ENCODE data around the gene FYB1. TPM values are rescaled to one million over a fixed set of nuclear protein-coding genes. Genes with fewer than 3 reads are reported as not detected.

Gene FYB1
- total and polyA plus RNA-seq, 2 experiments from 2014 or later: not detected

GRCh38 chr5:39121922-39122321, 97.4 kb downstream of the FYB1 start (continued):
- TF ChIP-seq STAT1 (IDR thresholded peaks at IDR 0.05; ENCODE audit: unreplicated experiment) (no peak), ZNF331 (CRISPR knock-in tag; IDR thresholded peaks at IDR 0.05; ENCODE audit: low read depth) (no peak), REST (IDR thresholded peaks at IDR 0.05; ENCODE audit: unreplicated experiment) (no peak), CREB1 (CRISPR knock-in tag; IDR thresholded peaks at IDR 0.05; ENCODE audit: low read depth) (no peak), ETS1 (IDR thresholded peaks at IDR 0.05) (no peak)

- no peaks in the 10 kb centered on the region for H3K9me2 ChIP-seq (ENCODE audit: insufficient read depth)
- H4K20me1 ChIP-seq (replicated peaks; ENCODE audit: insufficient read depth): no peaks in the 10 kb centered on the region
- H3K4me2 ChIP-seq: no peak overlapping the region
- no peaks in the 10 kb centered on the region for H3K4me1 Mint-ChIP-seq
- no peak overlapping the region for H3K27ac ChIP-seq (ENCODE audit: low read depth)
- no peak overlapping the region for H3K27ac Mint-ChIP-seq
- H3K4me3 ChIP-seq: no peak overlapping the region
- no peak overlapping the region for H3K4me3 Mint-ChIP-seq
- no peak for ATAC-seq
- no peaks in the 10 kb centered on the region for H3K9me3 Mint-ChIP-seq
- H3K79me2 ChIP-seq (replicated peaks; ENCODE audit: insufficient read depth): no peaks in the 10 kb centered on the region
- no peaks in the 10 kb centered on the region for H3F3A ChIP-seq (replicated peaks; ENCODE audit: low read depth)
- no peaks in the 10 kb centered on the region for H3K4me1 ChIP-seq (ENCODE audit: insufficient read depth)
- no peak overlapping the region for H2AFZ ChIP-seq
- H3K27me3 ChIP-seq (ENCODE audit: insufficient read depth): no peaks in the 10 kb centered on the region
- no peaks in the 10 kb centered on the region for H3K27me3 Mint-ChIP-seq (ENCODE audit: insufficient read depth, low read depth, poor library complexity)
- no peaks in the 10 kb centered on the region for H3K36me3 Mint-ChIP-seq (ENCODE audit: low read depth)
- no peaks in the 10 kb centered on the region for H3K36me3 ChIP-seq (ENCODE audit: insufficient read depth)
- DNase-seq (ENCODE audit: low spot score): no peak
- no peak for TF ChIP-seq JUNB (IDR thresholded peaks at IDR 0.05; ENCODE audit: unreplicated experiment)
- no peak for TF ChIP-seq REST (IDR thresholded peaks at IDR 0.05; ENCODE audit: unreplicated experiment)
- TF ChIP-seq POLR2AphosphoS5 (IDR thresholded peaks at IDR 0.05; ENCODE audit: low read depth): no peak
- TF ChIP-seq ZNF114 (CRISPR knock-in tag; IDR thresholded peaks at IDR 0.05): no peak
- no peak for TF ChIP-seq CTCF (conservative IDR thresholded peaks at IDR 0.05; ENCODE audit: low read depth in 2 of 2)
- TF ChIP-seq EZH2 (IDR thresholded peaks at IDR 0.05; ENCODE audit: low read depth, unreplicated experiment): no peak
- TF ChIP-seq CREB1 (CRISPR knock-in tag; IDR thresholded peaks at IDR 0.05; ENCODE audit: low read depth): no peak
- no peak for TF ChIP-seq ZNF331 (CRISPR knock-in tag; IDR thresholded peaks at IDR 0.05; ENCODE audit: low read depth)
- TF ChIP-seq ETS1 (IDR thresholded peaks at IDR 0.05): no peak
- TF ChIP-seq EZH2phosphoT487 (IDR thresholded peaks at IDR 0.05; ENCODE audit: unreplicated experiment): no peak
- no peak for TF ChIP-seq NANOG (IDR thresholded peaks at IDR 0.05; ENCODE audit: borderline replicate concordance)
- TF ChIP-seq STAT1 (IDR thresholded peaks at IDR 0.05; ENCODE audit: unreplicated experiment): no peak
These were observed 98.0 kb downstream of the FYB1 start for GRCh38 chr5:39121315-39121714.

All from GM23338 (cell line).